ENCODE results near the gene SBF2. TPM values are rescaled to one million over a fixed set of nuclear protein-coding genes. Genes with fewer than 3 reads are reported as not detected.

The SBF2 gene
- total and polyA plus RNA-seq, 9 of the 15 experiments (the other 6 are each of a cell fraction or from before 2014, with no cell fraction given): 0.80 to 9.5 (median 5.0) TPM

GRCh38 chr11:9757809-9758636, 536.0 kb downstream of the SBF2 start (continued):
- peak in 1 of 3 experiments; percentile 7 for TF ChIP-seq YY1 (IDR thresholded peaks at IDR 0.05; ENCODE audit: borderline replicate concordance in 1 of 3, control insufficient read depth in 1 of 3, extremely low read depth in 1 of 3, insufficient read depth in 3 of 3, insufficient read length in 1 of 3, insufficient replicate concordance in 2 of 3, low read depth in 1 of 3, low read length in 2 of 3)
- TF ChIP-seq, protein P1, sequence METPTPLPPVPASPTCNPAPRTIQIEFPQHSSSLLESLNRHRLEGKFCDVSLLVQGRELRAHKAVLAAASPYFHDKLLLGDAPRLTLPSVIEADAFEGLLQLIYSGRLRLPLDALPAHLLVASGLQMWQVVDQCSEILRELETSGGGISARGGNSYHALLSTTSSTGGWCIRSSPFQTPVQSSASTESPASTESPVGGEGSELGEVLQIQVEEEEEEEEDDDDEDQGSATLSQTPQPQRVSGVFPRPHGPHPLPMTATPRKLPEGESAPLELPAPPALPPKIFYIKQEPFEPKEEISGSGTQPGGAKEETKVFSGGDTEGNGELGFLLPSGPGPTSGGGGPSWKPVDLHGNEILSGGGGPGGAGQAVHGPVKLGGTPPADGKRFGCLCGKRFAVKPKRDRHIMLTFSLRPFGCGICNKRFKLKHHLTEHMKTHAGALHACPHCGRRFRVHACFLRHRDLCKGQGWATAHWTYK (CRISPR knock-in tag; IDR thresholded peaks at IDR 0.05): peak; percentile 44
- no peak for TF ChIP-seq BDP1 (IDR thresholded peaks at IDR 0.05; ENCODE audit: insufficient read depth, insufficient read length)
- TF ChIP-seq PHF21A (IDR thresholded peaks at IDR 0.05; ENCODE audit: borderline replicate concordance, low read depth): no peak
- TF ChIP-seq GTF2F1 (IDR thresholded peaks at IDR 0.05; ENCODE audit: low read depth, low read length): no peak
- TF ChIP-seq CCAR2 (IDR thresholded peaks at IDR 0.05; ENCODE audit: low read depth, low read length): no peak
- TF ChIP-seq STAT5B (CRISPR knock-in tag; IDR thresholded peaks at IDR 0.05): no peak
- no peak for TF ChIP-seq ZKSCAN3 (CRISPR knock-in tag; IDR thresholded peaks at IDR 0.05)
- TF ChIP-seq ILK (tag; IDR thresholded peaks at IDR 0.05; ENCODE audit: borderline replicate concordance, low read depth): no peak
- TF ChIP-seq ZNF384 (IDR thresholded peaks at IDR 0.05; ENCODE audit: low read depth, low read length): no peak
- no peak for TF ChIP-seq SAFB2 (IDR thresholded peaks at IDR 0.05; ENCODE audit: borderline replicate concordance, low read depth, low read length, severe bottlenecking)
- no peak for TF ChIP-seq ZNF695 (CRISPR knock-in tag; IDR thresholded peaks at IDR 0.05)
- TF ChIP-seq MECOM (CRISPR knock-in tag; IDR thresholded peaks at IDR 0.05): 0 out of 2 replicates have a peak, but pooled peaks have one; percentile 13
- no peak for TF ChIP-seq TAF9B (IDR thresholded peaks at IDR 0.05; ENCODE audit: partially characterized antibody)
- TF ChIP-seq CHD1 (IDR thresholded peaks at IDR 0.05; ENCODE audit: low read length): no peak
- TF ChIP-seq ZNF395 (CRISPR knock-in tag; IDR thresholded peaks at IDR 0.05): 0 out of 2 replicates have a peak, but pooled peaks have one; percentile 10
- TF ChIP-seq ZNF77 (CRISPR knock-in tag; IDR thresholded peaks at IDR 0.05): no peak
- TF ChIP-seq NFE2L1 (tag; IDR thresholded peaks at IDR 0.05; ENCODE audit: borderline replicate concordance, low read depth): no peak
- no peak for TF ChIP-seq CSDE1 (IDR thresholded peaks at IDR 0.05)
- no peak for TF ChIP-seq ETS2 (tag; IDR thresholded peaks at IDR 0.05; ENCODE audit: borderline replicate concordance, poor library complexity, severe bottlenecking)
- TF ChIP-seq ZNF444 (CRISPR knock-in tag; IDR thresholded peaks at IDR 0.05): no peak
- no peak for TF ChIP-seq ZHX1 (conservative IDR thresholded peaks at IDR 0.05; ENCODE audit: low read length)
- no peak for TF ChIP-seq RUNX1 (IDR thresholded peaks at IDR 0.05; ENCODE audit: low read depth)
